HG02943 (cell line): Measurements from ENCODE around the gene LUZP1.
"Not testable (repeated sequence)": the region's sequence is repeated elsewhere in the genome, so short reads cannot be mapped to it uniquely, and the experiment has no call there.

Source experiments
- ATAC-seq: cut with Tn5 transposase; IDR thresholded peaks from one replicate; pipeline ENCODE4 v1.9.1; 2021; ENCODE audit warnings: mild to moderate bottlenecking, low read depth, moderate library complexity; ENCODE audit not compliant: unreplicated experiment

The LUZP1 gene

GRCh38 chr1:23191199-23191598 lies 22.5 kb upstream of the LUZP1 start:
- ATAC-seq: no peak

DNA sequence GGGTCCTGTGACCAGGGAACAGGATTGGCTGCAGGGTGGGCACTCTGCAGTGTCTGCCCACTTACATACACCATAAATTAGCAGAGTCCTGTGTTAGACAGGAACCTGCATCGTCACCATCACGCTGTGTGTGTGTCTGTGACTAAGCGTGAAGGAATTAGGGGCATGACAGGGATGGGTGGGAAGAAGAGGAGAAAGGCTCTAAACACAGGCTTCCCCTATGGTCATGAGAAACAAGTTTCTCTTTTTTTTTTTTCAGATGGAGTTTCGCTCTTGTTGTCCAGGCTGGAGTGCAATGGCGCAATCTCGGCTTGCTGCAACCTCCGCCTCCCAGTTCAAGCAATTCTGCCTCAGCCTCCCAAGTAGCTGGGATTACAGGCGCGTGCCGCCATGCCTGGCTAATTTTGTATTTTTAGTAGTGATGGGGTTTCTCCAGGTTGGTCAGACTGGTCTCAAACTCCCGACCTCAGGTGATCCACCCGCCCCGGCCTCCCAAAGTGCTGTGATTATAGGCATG lies 20.3 kb upstream of the LUZP1 start:
- ATAC-seq: not testable (repeated sequence)

- ATAC-seq: no peak
These were observed 19.8 kb upstream of the LUZP1 start for GRCh38 chr1:23188434-23188884.

- no peak for ATAC-seq
These were observed 19.0 kb upstream of the LUZP1 start for GRCh38 chr1:23187637-23188036.

- ATAC-seq: no peak
These were observed 16.7 kb upstream of the LUZP1 start for GRCh38 chr1:23185381-23185780.

DNA sequence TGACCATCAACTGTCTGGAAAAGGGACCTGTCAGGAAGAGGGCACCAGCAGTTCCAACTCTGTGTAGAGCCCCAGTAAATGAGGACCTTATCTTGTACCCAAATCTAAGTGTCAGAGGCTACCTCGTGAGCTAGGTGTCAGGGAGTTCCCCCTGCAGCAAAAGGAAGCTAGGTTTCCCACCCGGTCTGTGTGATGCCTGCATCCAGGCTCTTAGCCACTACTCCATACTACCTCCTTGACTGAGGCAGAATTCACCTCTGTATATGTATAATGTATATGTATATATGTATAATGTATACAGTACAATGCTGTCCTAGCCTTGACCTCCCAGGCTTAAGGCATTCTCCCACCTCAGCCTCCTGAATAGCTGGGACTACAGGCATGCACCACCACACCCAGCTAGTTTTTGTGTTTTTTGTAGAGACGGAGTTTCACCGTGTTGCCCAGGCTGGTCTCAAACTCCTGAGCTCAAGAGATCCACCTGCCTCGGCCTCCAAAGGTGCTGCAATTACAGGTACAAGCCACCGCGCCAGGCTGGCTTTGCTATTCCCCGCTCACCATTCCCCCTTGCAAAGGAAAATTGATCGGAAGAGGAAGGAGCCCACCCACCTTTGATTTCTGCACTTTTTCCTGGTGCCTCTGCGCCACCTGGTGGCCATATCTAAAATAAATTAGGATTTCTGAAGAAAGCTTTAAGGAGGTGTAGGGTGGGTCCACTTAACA lies 15.7 kb upstream of the LUZP1 start:
- no peak for ATAC-seq

GRCh38 chr1:23179862-23180261 lies 11.2 kb upstream of the LUZP1 start:
- no peak for ATAC-seq

DNA sequence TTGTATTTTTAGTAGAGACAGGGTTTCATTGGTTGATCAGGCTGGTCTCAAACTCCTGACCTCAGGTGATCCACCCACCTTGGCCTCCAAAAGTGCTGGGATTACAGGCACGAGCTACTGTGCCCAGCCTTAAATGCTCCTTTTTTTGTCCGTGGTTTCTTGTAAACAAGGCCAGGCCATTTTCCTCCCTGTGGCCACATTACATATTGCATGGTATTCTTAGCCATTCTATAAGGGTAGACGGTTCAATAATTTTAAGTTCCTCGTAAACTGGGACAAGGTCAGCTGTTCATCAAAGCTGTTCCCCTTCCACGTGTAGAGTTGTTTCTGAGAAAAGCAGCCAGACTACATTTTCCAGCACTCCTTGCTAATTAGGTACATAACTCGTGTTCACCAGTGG lies 10.3 kb upstream of the LUZP1 start:
- no peak for ATAC-seq

- ATAC-seq: no peak
These were observed 9.8 kb upstream of the LUZP1 start for GRCh38 chr1:23178414-23178813.

GRCh38 chr1:23177438-23178380 lies 9.1 kb upstream of the LUZP1 start:
- ATAC-seq: no peak

- ATAC-seq: no peak
These were observed 8.4 kb upstream of the LUZP1 start for GRCh38 chr1:23177031-23177430.

DNA sequence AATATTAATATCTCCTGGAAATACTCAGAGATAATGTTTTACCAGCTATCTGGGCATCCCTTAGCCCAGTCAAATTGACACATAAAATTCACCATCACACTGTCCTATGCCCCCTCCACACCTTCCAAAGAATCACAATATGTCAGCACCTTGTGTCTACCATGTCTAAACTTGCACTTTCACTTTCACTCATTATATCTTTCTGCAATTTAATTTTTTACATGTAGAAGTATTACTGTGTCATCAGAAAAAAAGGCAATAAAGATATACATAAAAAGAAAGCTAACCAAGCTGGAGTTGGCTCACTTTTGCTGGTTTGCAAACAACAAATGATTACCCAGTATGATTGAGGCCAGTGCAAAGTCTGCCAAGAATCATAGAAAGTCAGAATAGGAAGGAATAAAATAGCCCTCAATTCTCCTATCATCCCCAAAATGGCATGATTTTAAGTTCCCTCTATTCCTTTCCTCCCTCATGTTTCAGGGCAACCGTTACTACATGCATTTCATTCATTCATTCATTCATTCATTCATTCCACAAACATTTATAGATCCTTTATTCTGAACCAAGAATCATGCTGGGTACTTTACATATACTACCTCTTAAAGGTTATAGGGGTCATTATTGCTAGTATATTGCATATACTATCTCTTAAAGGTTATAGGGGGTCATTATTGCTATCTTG lies 5.9 kb upstream of the LUZP1 start:
- ATAC-seq: no peak

GRCh38 chr1:23171181-23171755 lies 2.6 kb upstream of the LUZP1 start:
- no peak for ATAC-seq

DNA sequence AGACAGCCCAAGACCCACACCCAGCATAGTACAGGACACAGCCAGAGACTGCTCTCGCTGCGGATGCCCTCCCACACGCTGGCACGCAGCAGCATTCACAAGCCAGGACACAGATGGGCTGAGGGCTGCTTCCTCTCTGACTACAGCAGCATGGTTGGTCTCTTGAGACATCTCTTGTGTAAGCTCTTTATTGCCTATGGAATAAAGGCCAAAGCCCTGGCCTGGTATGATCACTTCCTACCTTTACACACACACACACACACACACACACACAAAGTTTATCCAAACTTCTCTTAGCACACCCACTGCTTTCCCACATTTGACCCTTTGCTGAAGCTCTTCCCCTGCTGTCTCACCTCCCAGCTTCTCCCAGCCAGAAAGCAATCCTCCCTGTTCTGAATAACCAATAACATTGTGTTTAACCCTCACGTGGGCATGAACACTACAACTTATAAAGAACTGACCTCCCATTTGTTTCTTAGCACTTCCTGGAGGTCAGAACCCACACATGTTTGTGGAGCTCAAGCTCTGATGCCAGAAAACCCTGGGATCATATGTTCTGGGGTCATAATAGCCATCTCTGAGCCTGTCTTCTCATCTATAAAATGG lies 1.2 kb upstream of the LUZP1 start:
- ATAC-seq: no peak

DNA sequence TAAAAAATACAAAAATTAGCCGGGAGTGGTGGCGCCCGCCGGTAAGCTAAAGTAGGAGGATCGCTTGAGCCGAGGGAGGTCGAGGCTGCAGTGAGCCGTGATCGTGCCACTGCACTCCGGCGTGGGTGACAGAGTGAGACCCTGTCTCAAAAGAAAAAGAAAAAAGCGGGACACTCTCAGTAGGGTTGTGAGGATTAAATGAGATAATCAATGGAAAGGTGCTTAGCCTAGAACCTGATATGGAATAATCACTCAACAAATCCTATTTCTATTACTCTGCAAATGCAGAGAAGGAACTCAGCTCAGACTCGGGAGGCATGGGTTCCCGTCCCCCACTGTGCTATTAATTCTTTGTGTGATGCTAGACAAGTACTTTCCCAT lies 529 bp upstream of the LUZP1 start:
- ATAC-seq: no peak

DNA sequence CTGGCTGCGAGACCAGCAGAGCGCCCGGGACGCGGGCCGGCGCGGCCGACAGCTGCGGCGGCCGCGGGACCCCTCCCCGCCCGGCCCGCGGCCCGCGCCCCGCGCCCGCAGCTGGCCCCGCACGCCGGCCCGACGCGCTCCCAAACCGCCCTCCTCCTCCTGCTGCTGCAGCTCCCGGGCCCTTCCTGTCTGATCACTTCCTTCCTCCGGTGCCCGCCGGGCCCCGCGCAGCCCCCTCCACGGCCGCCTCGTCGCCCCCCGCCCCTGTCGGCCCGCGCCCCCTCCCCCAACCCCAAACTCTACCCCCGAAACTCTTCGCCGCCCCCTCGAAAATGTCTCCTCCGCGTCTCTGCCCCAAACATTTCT lies 594 bp downstream of the LUZP1 start:
- ATAC-seq: no peak

DNA sequence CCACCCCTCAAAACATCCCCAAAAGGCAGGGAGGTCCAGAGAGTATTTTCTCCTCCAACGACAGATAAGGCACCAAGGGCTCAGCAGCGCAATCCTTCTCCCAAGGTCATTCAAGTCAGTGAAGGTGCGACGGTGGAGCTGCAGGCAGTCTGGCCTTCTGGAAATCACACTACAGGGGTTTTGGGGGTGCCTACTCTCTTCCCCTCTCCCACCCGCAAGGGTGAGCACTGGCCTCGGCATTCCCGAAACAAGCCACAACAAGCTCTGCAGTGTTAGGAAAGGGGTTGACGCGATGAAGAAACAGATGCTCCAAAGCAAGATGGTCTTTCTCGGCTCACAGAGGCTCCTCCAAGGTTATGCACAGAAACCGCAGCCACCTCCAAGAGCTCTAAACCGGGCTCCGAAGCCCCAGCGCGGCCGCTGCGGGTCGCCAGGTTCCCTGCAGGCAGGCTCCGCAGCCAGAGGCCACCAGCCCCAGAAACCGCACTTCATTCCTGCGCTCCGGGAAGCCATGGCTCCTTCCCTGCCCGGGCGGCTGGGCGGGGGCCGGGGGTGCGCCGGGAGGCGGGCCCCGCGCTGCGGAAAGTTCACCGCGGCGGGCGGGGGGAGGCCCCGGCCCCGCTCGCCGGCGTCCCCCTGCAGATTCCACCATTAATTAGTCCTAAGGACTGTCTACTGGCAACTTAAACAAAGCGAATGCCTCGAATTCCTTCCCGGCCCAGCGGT lies 1.1 kb downstream of the LUZP1 start:
- ATAC-seq: no peak

GRCh38 chr1:23166854-23167253 lies 1.8 kb downstream of the LUZP1 start:
- ATAC-seq: no peak

- ATAC-seq: no peak
These were observed 5.3 kb downstream of the LUZP1 start for GRCh38 chr1:23163395-23163794.
